HG03159 (cell line): ENCODE data around the gene VPS4B.
"Not testable (repeated sequence)": the region's sequence is repeated elsewhere in the genome, so short reads cannot be mapped to it uniquely, and the experiment has no call there.

Experiments
- ATAC-seq: cut with Tn5 transposase; IDR thresholded peaks from one replicate; pipeline ENCODE4 v1.9.1; 2021; ENCODE audit warnings: mild to moderate bottlenecking, moderate library complexity; ENCODE audit not compliant: unreplicated experiment

Gene VPS4B

GRCh38 chr18:63422087-63422863, at the start of gene VPS4B:
Gene VPS4B, minus strand, starts transcription at chr18:63422476. Its CDS starts 217 bp downstream, at chr18:63422259.
- peak; percentile 97 for ATAC-seq

GRCh38 chr18:63470751-63471150, 48.5 kb upstream of the VPS4B start:
- ATAC-seq = no peak

- no peak for ATAC-seq
These were observed 46.3 kb upstream of the VPS4B start for GRCh38 chr18:63468575-63468974.

GRCh38 chr18:63467699-63468098, 45.4 kb upstream of the VPS4B start:
- ATAC-seq = no peak

- no peak for ATAC-seq
These were observed 42.8 kb upstream of the VPS4B start for GRCh38 chr18:63465059-63465458.

- ATAC-seq = no peak
These were observed 42.2 kb upstream of the VPS4B start for GRCh38 chr18:63464434-63464833.

GRCh38 chr18:63460414-63460813, 38.1 kb upstream of the VPS4B start:
- no peak for ATAC-seq

- no peak for ATAC-seq
These were observed 35.7 kb upstream of the VPS4B start for GRCh38 chr18:63457977-63458376.

GRCh38 chr18:63454497-63454896, 32.2 kb upstream of the VPS4B start:
- ATAC-seq = no peak

GRCh38 chr18:63452751-63453150, 30.5 kb upstream of the VPS4B start:
- ATAC-seq = not testable (repeated sequence)

GRCh38 chr18:63451799-63452660, 29.8 kb upstream of the VPS4B start:
- ATAC-seq = no peak

GRCh38 chr18:63449426-63449825, 27.1 kb upstream of the VPS4B start:
- ATAC-seq = no peak

- ATAC-seq = no peak
These were observed 24.8 kb upstream of the VPS4B start for GRCh38 chr18:63447066-63447465.

GRCh38 chr18:63446266-63446665, 24.0 kb upstream of the VPS4B start:
- ATAC-seq = no peak

GRCh38 chr18:63445037-63445436, 22.8 kb upstream of the VPS4B start:
- ATAC-seq = no peak

- ATAC-seq = no peak
These were observed 22.3 kb upstream of the VPS4B start for GRCh38 chr18:63444580-63444979.

- no peak for ATAC-seq
These were observed 21.6 kb upstream of the VPS4B start for GRCh38 chr18:63443829-63444228.

GRCh38 chr18:63440881-63441280, 18.6 kb upstream of the VPS4B start:
- peak; percentile 64 for ATAC-seq

GRCh38 chr18:63440219-63440618, 17.9 kb upstream of the VPS4B start:
- no peak for ATAC-seq

- ATAC-seq = no peak
These were observed 17.1 kb upstream of the VPS4B start for GRCh38 chr18:63439334-63439733.

- ATAC-seq = no peak
These were observed 15.9 kb upstream of the VPS4B start for GRCh38 chr18:63438181-63438580.

GRCh38 chr18:63433334-63433866, 11.1 kb upstream of the VPS4B start:
- no peak for ATAC-seq
